ENCODE data around the gene CDH23.

- TF ChIP-seq CTCF (IDR thresholded peaks at IDR 0.05) = no peak
- TF ChIP-seq ZFX (IDR thresholded peaks at IDR 0.05; ENCODE audit: borderline replicate concordance) = no peak
Observed at GRCh38 chr10:71641986-71642385, 245.3 kb downstream of the CDH23 start.

Data from 22Rv1 (cell line).